Stomach (tissue), 9 donors: ENCODE data around the gene VPS41. TPM values are rescaled to one million over a fixed set of nuclear protein-coding genes. Genes with fewer than 3 reads are reported as not detected.

ENCODE experiments used
- DNase-seq, 2 donors: peaks; one replicate each; pipeline versions ENCODE4 v3.0.0 to v3.0.0-alpha.2; 2013 to 2019
- H3K27ac ChIP-seq, 5 donors: fragments of 200-600 bp in 4 of 5; sonication (generic) in 4 of 5; one replicate each; pipeline ENCODE4 v1.5.1; 2013 to 2019; ENCODE audit warnings: mild to moderate bottlenecking in 1 of 5, moderate library complexity in 1 of 5
- H3K27me3 ChIP-seq, 3 donors: fragments of 200-600 bp; sonication (generic); one replicate each; pipeline ENCODE4 v1.5.1; 2017 to 2019; ENCODE audit warnings: mixed run types in 1 of 3
- H3K36me3 ChIP-seq, 4 donors: fragments of 200-600 bp; sonication (generic); 1 replicate in 3 of 4; 2 replicates in 1 of 4; pipeline ENCODE4 v1.5.1; 2016 to 2019
- H3K4me1 ChIP-seq, 4 donors: fragments of 200-600 bp; sonication (generic); one replicate each; pipeline ENCODE4 v1.5.1; 2016 to 2019
- H3K4me3 ChIP-seq, 4 donors: fragments of 200-600 bp; sonication (generic) in 3 of 4; one replicate each; pipeline ENCODE4 v1.5.1; 2016 to 2019; ENCODE audit warnings: mild to moderate bottlenecking in 1 of 4
- H3K9me3 ChIP-seq, 4 donors: fragments of 200-600 bp; sonication (generic); one replicate each; pipeline ENCODE4 v1.5.1; 2016 to 2019
- CTCF ChIP-seq, 7 experiments: fragments of 450-650 bp in 4 of 7; fragments of 200-600 bp in 3 of 7; sonication (generic) in 3 of 7; IDR thresholded peaks; one replicate each; pipeline ENCODE4 v1.5.1; 2016 to 2019; ENCODE audit warnings: antibody characterized with exemption in 7 of 7, control low read depth in 2 of 7, mild to moderate bottlenecking in 1 of 7
- EP300 ChIP-seq: sonication (generic); formaldehyde crosslinking; IDR thresholded peaks from one replicate; pipeline ENCODE4 v1.6.1; 2017; ENCODE audit warnings: antibody characterized with exemption
- POLR2A ChIP-seq, 4 donors: fragments of 450-650 bp; IDR thresholded peaks; one replicate each; pipeline ENCODE4 v1.6.1; 2016; ENCODE audit warnings: antibody characterized with exemption in 4 of 4, control low read depth in 2 of 4, mild to moderate bottlenecking in 1 of 4, moderate library complexity in 1 of 4
- POLR2AphosphoS5 ChIP-seq, 3 donors: sonication (generic); formaldehyde crosslinking; IDR thresholded peaks; one replicate each; pipeline ENCODE4 v1.6.1; 2016; ENCODE audit warnings: antibody characterized with exemption in 3 of 3
- WGBS, 5 donors: extraction: QIAGEN DNeasy Blood & Tissue Kit in 3 of 5; methylation state at CpG; one replicate each; pipeline versions ENCODE4 v1.1.5 to v1.1.7; 2013 to 2018; 5-methylcytosine and 5-hydroxymethylcytosine counted together
- intact Hi-C: fragments of 100-400 bp; cut with DNase I; formaldehyde crosslinking; loops from one replicate; pipeline ENCODE4 v1.15.1; 2023; ENCODE audit warnings: low total_unique reads
- polyA plus RNA-seq, 3 donors: library from polyadenylated mRNA; stranded (reverse); fragments of 200-250 nt; gene quantifications; one replicate each; pipeline ENCODE4 v1.2.3, GENCODE V29; 2013
- total RNA-seq, 5 donors: library from RNA; depleted of rRNA; stranded (reverse); fragments of >200 nt; gene quantifications; one replicate each; pipeline versions ENCODE4 v1.1.0 to v1.2.3, GENCODE V29; 2014 to 2016
- donor health status: healthy with polysubstance abuse.
- donor health status: Bipolar disorder and iron deficiency.
- donor health status: healthy.

Gene VPS41
- total and polyA plus RNA-seq, 8 donors: 8.2 to 122 (median 41.4) TPM

GRCh38 chr7:38740041-38740440, 168.9 kb downstream of the VPS41 start:
- intact Hi-C loops: no loop called here
- WGBS, 5 donors: 82 to 89% (median 85%) methylated on average over 4 of the region's 4 CpGs
- no peak for TF ChIP-seq POLR2A (IDR thresholded peaks at IDR 0.05)
- TF ChIP-seq POLR2AphosphoS5 (IDR thresholded peaks at IDR 0.05): no peak
- no peak for TF ChIP-seq CTCF (IDR thresholded peaks at IDR 0.05)
- no peak for TF ChIP-seq EP300
- Histone ChIP-seq H3K9me3 (no peaks in the 10 kb centered on the region), H3K27me3 (no peaks in the 10 kb centered on the region), H3K27ac (no peak overlapping the region), H3K4me3 (no peak overlapping the region), H3K36me3 (peaks cover 8 to 85% (median 68%) of the 10 kb centered on the region in 4 donors), H3K4me1 (no peaks in the 10 kb centered on the region)
- DNase-seq: no peak

GRCh38 chr7:38736138-38736537, 172.9 kb downstream of the VPS41 start:
- TF ChIP-seq CTCF (IDR thresholded peaks at IDR 0.05) (no peak), EP300 (no peak)
- 45 to 62% (median 50%) methylated on average over 4 of the region's 4 CpGs for WGBS, 5 donors
- H3K9me3 ChIP-seq: no peaks in the 10 kb centered on the region
- H3K4me1 ChIP-seq: no peaks in the 10 kb centered on the region
- H3K27me3 ChIP-seq: no peaks in the 10 kb centered on the region
- intact Hi-C loops: no loop called here
- peaks cover 0 to 59% (median 34%) of the 10 kb centered on the region in 4 donors for H3K36me3 ChIP-seq
- DNase-seq: peak in 1 of 2 donors; percentile 37
- no peak overlapping the region for H3K4me3 ChIP-seq
- H3K27ac ChIP-seq: no peak overlapping the region

- H3K9me3 ChIP-seq: no peaks in the 10 kb centered on the region
- no peak overlapping the region for H3K27ac ChIP-seq
- no peaks in the 10 kb centered on the region for H3K27me3 ChIP-seq
- no peak overlapping the region for H3K4me3 ChIP-seq
- WGBS, 5 donors: 91 to 98% (median 97%) methylated on average over 2 of the region's 2 CpGs
- no peak for DNase-seq
- intact Hi-C loops: no loop called here
- TF ChIP-seq EP300: no peak
- TF ChIP-seq POLR2A (IDR thresholded peaks at IDR 0.05): no peak
- no peak for TF ChIP-seq POLR2AphosphoS5 (IDR thresholded peaks at IDR 0.05)
- no peak for TF ChIP-seq CTCF (IDR thresholded peaks at IDR 0.05)
- no peaks in the 10 kb centered on the region for H3K4me1 ChIP-seq
- peaks cover 0 to 60% (median 43%) of the 10 kb centered on the region in 4 donors for H3K36me3 ChIP-seq
Measured at GRCh38 chr7:38731215-38731614, 177.8 kb downstream of the VPS41 start.

- H3K27me3 ChIP-seq: no peaks in the 10 kb centered on the region
- H3K4me3 ChIP-seq: no peak overlapping the region
- H3K27ac ChIP-seq: no peak overlapping the region
- WGBS, 5 donors: 94 to 99% (median 96%) methylated on average over 3 of the region's 3 CpGs
- TF ChIP-seq EP300 (no peak), POLR2AphosphoS5 (IDR thresholded peaks at IDR 0.05) (no peak)
- H3K4me1 ChIP-seq: no peaks in the 10 kb centered on the region
- H3K36me3 ChIP-seq: peaks cover 5 to 68% (median 64%) of the 10 kb centered on the region in 4 donors
- no peak for DNase-seq
- H3K9me3 ChIP-seq: no peaks in the 10 kb centered on the region
- intact Hi-C loops: no loop called here
Measured at GRCh38 chr7:38728145-38728544, 180.8 kb downstream of the VPS41 start.

GRCh38 chr7:38727184-38727940, 181.6 kb downstream of the VPS41 start:
- no peak for TF ChIP-seq POLR2AphosphoS5 (IDR thresholded peaks at IDR 0.05)
- no peak for TF ChIP-seq EP300
- intact Hi-C loops: no loop called here
- H3K36me3 ChIP-seq: peaks cover 5 to 72% (median 69%) of the 10 kb centered on the region in 4 donors

More at GRCh38 chr7:38727184-38727940, 181.6 kb downstream of the VPS41 start:
- Histone ChIP-seq H3K27ac (no peak overlapping the region), H3K4me1 (no peaks in the 10 kb centered on the region), H3K4me3 (no peak overlapping the region), H3K9me3 (no peaks in the 10 kb centered on the region), H3K27me3 (no peaks in the 10 kb centered on the region)
- DNase-seq: no peak
- 93 to 100% (median 96%) methylated on average over 3 to 4 of the region's 4 CpGs for WGBS, 5 donors
